GM19239 (cell line): Measurements from ENCODE around the gene LSM7.

Experiments used
- DNase-seq: peaks from one replicate; pipeline ENCODE4 v3.0.0; 2011; ENCODE audit warnings: low spot score; ENCODE audit not compliant: insufficient read length
- FAIRE-seq: peaks from 2 replicates; lab custom pipeline; 2011; peaks lifted over from hg19 to GRCh38; lab: Jason Lieb, UNC

LSM7 gene

DNA sequence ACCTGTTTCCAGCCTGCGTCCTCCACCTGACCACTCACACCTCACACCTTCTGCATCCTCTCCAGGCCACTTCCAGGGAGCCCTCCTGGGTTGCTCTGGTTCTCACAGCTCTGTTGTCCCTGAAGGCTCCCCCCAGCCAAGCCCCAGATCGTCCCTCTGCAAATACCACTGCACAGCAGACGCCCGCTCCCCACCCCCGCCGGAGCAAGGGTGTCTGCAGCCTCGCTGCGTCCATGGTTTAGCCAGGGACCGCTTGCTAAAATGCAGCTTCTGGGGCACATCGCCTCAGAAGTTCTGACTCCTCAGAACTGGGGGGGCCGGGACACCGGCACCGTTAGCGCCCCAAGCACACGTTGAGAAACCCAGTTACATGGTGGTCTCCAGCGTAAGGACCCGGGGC, 21.4 kb downstream of the LSM7 start:
- DNase-seq (no peak), FAIRE-seq (no peak)

DNA sequence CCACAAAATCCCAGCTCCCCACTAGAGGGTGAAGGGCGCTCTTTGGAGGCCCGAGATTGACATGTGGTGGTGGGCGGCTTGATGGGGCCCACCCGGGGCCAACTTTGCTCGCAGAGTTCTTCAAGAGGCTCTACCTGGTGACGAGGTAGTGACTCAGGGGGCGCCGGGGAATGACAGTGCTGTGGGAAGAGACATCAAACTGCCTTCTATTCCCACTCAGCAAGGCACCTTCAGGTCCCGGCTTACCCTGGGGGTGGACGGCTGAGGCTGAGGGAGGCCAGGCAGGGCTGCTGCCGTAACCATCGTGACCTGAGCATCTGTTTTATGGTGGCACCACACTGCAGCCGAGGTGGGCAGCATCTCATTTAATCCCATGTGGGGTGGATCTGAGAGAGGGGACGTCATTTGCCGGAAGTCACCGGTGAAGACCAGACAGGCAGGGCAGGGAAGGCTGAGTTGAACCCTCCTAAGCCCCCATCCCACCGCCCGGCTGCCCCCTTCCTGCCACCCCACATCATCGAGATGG, 22.0 kb downstream of the LSM7 start:
- DNase-seq (no peak), FAIRE-seq (no peak)

DNA sequence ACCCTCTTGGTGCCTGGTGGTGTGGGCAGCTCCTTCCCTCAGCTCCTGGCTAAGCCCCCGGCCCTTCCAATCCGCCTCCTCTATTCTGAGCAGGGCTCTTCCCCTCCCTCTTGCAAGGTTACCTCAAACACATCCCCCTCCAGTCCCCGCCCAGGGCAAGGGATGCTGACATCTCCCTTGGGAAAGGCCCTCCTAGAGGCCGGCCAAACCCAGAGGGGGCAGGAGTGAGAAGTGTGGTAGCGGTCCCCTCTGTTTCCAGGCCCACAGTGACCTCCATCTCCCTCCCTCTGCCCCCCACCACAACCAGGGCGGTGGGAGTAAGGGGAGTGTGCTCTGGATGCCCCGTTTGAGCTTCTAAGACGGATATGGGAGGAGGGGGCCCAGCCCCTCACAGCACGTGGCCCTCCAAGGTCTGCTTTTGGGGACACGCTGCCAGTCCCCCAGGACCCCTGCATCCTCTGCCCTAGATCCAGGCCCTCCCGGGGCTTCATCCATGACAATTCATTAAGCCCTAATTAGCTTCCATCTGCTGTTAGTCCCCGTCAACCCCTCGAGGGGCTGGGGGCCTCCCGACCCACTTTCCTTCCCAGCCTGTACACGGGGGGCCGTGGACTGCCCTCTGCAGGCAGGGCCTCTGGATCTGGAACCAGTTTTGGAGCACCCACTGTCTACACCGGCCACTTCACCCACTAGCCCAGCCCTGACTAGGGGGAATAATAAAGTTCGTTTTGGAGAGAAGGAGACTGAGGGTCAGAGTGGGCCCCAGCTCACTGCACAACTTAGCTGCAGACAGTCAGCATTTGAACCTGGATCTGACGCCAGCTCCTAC, 22.7 kb downstream of the LSM7 start:
- DNase-seq (no peak), FAIRE-seq (no peak)

DNA sequence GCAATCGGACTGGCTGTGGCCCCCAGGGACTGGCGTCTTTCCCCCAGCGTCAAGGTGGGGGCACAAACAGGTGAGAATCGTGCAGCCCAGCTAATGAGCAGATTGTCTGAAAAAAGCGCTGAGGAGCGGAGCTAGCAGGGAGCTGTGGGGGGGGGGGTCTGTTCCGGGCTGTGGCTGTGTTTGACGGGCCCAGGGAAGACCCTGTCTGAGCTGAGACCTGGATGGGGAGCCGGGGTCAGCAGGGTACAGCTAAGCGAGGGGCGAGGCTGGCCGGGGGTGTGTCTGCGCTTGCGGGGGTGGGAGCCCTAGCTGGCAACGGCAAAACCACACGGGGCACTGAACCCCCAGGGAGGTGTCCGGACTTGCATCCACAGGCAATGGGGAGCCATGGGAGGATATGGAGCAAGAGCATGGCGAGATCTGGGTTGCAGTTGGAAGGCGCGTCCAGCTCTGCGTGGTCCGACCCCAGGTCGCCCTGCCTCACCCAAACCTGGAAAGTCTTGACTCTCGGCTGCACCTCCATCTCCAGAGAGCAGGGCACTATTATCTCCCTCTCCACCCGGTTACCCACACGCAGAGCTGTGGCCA, 25.1 kb downstream of the LSM7 start:
- no peak for DNase-seq
- FAIRE-seq = no peak

DNA sequence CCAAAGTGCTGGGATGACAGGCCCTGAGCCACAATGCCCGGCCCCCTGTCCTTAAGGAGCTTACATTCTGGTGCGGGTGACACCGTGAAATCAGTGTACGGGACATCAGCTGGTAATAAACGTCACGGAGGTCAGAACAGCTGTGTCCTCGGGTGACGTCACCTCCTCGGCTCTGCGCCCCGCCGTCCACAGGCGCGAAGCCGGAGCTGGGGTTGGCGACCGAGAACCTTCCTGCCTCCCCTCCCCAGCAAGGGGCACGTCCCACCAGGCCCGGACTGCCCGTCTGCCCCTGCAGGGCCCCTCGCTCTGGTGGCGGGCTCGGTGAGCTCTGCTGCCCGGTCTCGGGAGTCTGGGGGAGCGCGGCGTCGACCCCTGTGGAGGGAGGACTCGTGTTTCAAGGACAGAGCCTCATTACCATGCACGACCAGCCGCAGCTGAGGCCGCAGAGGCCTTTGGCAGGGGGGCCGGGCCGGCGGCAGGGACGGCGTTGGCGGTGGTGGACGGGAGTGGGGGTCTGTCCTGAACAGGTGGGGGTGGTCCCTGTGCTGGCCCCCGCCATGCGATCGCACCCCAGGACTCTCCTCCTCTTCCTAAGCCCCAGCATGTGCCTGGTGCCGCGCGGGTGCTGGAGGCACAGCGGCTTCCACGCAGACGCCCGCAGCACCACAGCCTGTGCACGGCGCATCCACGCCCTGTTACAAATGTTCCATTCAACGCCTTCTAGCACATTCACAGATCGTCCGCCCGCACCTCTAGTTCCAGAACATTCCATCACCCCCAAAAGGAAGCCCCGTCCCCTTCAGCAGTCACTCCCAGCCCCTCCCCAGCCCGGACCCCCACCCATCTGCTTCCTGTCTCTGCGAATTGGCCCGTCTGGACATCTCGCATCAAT, 25.8 kb downstream of the LSM7 start:
- DNase-seq = no peak
- FAIRE-seq = no peak

DNA sequence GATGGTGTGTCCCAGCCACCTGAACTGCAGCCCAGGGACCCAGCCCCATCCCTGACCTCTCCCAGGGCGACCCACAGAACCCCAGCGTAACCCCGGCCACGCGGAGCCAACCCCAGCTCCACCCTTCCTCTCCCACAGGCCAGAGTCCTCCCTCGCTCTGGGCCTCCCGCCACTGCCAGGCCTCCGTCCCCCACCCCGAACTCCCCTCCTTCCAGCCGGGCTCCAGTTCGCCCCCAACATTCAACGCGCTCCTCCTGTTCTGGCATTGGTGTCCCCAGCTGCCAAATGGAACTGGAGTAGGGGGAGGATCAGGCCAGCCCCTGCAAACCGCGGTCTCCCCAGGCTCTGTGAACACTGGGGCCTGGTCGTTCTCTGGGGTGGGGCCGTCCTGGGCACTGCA, 27.9 kb downstream of the LSM7 start:
- DNase-seq (no peak), FAIRE-seq (no peak)

DNA sequence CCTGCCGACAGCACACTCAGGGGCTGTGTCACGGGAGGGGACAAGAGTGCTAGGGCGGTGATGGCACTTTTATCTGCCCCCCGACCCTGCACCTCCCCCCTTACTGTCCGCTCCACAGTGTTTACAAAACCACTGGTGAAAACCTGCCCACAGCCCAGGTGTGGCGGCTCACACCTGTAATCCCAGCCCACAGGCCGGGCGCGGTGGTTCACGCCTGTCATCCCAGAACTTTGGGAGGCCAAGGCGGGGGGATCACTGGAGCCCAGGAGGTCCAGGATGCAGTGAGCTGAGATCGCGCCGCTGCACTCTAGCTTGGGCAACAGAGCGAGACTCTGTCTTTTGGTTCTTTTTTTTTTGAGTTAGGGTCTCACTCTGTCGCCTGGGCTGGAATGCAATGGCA, 32.2 kb downstream of the LSM7 start:
- no peak for DNase-seq
- no peak for FAIRE-seq

DNA sequence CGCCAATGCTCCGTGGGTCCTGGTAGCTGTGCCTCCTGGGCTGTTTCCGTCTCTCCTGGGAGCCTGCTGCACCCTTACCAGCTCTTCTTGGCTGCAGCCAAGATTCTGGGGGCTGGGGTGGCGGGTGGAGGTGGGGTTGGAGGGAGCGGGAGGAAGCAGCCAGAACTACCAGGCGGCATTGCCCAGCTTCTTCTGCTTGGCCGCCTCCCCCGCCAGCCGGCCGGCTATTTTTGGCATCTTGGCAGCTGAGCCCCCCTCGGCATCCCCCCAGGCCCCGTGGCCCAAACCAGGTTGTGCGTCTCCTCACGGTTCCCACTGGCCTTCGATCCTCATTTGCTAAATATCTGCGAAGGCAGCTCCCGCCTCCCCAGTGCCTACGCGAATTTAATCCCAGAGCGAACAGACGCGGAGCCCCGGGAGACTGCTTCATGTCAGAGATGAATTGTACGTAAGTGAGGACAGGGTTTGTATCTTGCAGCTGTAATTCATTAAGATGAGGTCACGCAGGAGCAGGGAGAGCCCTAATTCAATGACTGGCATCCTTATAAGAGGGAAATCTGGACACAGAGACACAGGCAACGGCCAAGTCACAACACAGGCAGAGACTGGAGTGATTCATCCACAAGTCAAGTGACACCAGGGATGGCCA, 33.6 kb downstream of the LSM7 start:
- FAIRE-seq = no peak
- no peak for DNase-seq

DNA sequence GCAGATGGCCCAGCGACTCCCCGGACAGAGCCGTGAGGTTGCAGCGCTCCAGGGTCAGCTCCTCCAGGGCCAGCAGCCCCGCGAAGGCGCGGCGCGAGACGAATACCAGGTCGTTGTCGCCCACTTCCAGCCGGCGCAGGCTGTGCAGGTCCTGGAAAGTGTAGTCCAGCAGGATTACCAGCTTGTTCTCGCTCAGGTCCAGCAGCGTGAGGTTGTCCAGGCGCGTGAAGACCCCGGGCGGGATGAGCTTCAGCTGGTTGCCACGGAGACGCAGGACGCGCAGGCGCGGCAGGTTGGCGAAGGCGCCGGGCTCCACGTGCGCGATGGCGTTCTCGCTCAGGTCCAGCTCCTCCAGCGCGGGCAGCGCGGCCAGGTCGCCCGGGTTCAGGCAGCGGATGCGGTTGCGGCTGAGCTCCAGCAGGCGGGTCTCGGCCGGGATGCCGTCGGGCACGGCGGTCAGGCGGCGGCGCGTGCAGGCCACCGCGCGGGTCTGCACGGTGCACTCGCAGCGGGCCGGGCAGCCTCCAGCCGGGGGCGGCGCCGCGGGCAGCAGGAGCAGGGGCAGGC, 37.1 kb downstream of the LSM7 start:
- DNase-seq (no peak), FAIRE-seq (no peak)

DNA sequence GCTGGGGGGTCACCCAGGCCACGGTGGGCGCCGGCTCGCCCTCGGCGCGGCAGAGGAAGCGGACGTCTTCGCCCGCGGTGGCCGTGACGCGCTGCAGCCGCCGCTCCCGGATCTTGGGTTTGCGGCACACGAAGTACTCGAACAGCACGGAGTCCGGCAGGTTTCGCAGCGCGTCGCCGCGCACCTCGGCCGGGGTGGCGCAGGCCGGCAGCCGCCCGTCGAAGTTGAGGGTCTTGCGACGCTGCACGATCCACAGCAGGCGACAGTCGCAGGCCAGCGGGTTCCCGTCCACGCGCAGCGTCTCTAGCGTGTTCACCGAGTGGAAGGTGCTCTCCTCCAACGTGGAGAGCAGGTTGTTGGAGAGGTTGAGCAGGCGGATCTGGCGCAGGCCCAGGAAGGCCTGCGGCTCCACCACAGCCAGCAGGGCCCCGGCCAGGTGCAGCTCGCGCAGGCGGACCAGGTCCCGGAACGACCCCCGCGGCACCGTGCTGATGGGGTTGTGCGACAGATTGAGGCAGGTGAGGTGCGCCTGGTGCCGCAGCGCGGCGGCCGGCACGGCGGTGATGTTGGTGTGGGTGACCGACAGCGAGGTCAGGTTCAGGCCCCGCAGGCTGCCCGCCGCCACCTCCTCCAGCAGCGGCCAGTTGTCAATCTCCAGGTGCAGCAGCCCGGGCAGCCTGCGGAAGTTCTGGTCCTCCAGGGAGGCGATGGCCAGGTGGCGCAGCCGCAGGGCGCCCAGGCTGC, 37.8 kb downstream of the LSM7 start:
- no peak for FAIRE-seq
- no peak for DNase-seq

DNA sequence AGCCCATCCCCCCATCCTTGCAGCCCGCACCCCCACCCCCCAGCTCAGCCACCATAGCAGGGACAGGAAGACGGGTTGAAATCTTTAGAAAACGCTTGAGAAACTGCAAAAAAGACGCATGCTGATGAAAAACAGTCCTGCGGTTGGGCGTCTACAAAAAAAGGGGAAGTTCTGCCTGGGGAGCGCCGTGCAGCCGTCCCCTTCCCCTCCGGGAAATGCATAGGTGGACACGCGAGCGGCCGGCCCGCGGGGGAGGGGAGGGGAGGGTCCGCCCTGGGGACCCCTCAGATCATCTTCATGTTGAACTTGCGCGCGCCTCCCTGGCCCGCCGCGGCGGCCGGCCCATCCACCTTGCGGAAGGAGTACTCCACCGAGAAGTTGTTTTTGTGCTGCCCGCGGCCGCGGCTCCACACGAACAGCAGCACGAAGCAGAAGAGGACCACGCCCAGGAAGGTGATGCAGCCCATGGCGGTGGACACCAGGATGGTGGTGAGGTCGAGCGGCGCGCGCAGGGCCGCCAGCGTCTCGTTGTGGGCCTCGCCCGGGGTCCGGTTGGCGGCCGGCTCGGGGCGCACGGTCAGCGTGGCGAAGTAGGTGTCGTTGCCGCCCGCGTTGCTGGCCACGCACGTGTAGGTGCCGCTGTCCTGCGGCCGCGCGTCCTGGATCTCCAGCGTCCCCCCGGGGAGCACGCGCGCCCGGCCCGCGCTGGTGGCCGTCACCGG, 38.5 kb downstream of the LSM7 start:
- peak; percentile 97 for FAIRE-seq
- DNase-seq = peak; percentile 92

DNA sequence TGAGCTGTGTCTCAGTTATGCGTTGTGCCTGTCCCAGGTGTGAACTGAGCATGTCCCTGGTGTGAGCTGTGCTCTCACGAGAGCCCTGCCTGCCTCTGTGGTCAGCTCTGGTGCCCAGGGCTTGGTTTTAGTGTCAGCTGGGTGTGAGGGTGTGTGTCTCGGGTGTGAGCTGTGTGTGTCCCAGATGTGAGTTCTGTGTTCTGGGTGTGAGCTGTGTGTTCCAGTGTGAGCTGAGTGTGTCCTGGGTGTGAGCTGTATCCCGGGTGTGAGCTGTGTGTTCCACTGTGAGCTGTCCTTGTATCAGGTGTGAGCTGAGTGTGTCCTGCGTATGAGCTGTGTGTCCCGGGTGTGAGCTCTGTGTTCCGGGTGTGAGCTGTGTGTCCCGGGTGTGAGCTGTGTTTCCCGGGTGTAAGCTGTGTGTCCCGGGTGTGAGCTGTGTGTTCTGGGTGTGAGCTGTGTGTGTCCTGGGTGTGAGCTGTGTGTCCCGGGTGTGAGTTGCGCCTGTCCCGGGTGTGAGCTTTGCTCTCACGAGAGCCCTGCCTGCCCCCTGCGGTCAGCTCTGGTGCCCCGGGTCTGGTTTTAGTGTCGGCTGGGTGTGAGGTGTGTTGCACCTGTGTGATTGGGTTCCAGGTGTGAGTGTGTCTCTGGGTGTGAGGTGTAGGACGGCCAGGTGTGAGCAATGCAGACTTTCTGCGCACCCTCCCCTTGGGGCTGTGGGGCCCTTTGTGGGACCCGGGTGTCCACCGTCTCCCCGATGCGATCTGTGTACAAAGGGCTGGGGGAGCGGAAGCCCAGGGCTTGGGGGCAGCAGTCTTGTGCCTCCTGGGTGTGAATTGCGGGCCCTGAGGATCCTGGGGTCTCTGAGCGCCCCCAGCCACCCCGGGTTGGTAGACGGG, 39.3 kb downstream of the LSM7 start:
- no peak for DNase-seq
- FAIRE-seq = peak; percentile 76

DNA sequence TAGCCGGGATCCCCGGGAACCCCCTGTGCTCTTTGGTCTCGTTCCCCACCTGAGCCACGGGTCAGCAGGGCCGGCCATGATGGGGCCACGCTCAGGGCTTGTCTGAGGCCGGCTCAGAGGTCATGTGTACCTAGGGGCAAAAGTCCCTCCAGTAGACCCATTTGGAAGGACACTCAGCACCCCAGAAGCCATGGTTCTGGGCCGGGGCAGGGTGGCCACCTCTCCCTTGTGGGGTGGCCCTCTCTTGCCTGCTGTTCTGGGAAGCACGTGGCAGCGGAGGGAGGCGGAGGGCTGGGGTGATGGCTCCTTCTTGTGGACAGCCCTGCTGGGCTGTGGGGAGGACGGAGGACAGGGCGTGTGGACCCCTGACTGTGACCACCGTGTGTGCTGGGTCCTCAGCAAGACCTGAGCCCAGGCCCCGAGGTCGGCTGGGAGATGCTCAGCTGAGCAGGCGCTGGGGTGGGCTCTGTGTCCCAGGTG, 40.0 kb downstream of the LSM7 start:
- no peak for FAIRE-seq
- no peak for DNase-seq

DNA sequence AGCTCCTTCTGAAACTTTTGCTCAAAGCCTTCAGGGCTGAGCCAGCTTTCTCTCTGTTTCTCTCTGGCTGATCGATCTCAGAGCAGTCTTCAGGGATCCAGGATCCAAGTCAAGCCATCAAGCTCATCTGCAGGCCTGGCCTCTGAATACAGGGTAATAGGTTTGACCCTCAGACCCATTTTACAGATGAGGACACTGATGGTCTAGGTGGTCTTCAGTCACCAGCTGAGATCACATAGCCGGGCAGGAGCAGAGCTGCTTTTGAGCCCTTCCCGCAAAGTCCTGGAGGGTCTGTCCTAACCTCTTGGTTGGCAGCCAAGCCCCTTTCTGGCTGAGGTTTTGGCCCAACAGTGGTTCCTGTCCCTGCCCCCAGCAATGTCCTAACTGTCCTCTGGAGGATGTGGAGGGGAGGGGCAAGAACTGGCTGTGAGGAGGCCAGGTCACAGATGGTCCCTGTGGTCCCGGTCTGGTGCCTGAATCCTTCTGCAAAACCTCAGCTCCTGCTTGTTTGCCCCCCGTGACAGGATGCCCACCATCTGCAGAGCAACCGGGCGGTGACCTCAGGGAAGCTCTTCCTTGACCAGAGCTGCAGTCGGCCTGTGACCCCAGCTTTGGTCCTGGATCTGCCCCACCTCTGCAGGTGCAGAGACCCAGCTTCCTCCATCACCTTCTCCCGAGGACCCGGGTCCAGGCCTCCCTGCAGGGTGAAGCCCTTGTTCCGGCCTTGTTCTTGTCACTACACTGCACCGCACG, 40.6 kb downstream of the LSM7 start:
- FAIRE-seq (no peak), DNase-seq (no peak)

DNA sequence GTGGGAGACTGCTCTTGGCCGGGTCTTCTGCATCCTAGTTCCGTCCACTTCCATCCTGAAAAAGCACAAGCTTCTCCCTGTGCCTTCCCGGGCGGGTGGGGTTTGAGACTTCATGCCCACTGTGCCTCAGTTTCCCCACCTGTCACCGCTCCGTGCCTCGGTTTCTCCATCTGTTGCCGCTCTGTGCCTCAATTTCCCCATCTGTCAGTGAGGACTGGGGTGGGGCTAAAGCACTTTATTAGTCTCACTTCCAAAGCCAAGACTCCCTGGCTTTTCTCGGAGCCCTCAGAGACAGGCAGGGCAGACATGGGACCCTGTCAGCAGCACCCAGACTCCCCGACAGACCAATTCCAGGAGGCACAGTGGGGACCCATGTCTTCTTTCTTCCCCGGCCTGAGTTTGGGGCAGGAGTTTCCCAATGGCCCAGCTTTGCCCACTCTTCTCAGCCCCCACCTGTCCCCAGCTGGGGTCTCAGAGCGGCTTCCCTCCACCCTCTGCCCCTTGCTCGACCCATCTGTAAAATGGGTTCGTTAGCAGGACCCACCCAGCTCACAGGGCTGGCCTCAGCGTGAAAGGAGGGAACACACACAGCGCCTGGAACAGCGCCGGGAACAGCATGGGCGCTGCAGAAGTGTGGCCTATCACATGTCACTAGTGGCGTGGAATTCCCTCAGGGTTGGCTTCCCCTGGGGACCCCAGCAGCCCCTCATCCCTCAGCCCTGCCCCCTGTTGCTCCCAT, 41.8 kb downstream of the LSM7 start:
- no peak for FAIRE-seq
- DNase-seq = no peak

DNA sequence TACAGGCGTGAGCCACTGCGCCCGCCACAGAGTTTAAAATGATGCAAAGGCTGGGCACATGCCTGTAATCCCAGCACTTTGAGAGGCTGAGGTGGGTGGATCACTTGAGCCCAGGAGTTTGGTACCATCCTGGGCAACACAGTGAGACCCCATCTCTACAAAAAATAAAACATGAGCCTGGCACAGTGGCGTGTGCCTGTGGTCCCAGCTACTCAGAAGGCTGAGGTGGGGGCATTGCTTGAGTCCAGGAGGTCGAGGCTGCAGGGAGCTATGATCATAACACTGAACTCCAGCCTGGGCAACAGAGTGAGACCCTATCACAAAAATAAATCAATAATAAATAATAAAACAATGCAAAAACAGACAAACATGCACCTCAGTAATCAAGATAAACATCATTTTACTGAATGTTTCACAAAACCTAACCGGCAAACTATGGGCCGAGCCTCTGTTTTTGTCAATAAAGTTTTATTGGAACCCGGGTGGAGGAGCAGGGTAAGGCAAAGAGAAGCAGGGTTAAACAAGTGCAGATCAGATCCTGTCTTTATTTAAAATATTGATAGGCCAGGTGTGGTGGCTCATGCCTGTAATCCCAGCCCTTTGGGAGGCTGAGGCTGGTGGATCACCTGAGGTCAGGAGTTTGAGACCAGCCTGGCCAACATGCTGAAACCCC, 44.4 kb downstream of the LSM7 start:
- no peak for FAIRE-seq

More for the DNA sequence above, 44.4 kb downstream of the LSM7 start:
- DNase-seq = no peak
